A673 (cell line): ENCODE data around the gene GOLGA8B. TPM values are rescaled to one million over a fixed set of nuclear protein-coding genes. Genes with fewer than 3 reads are reported as not detected.

ENCODE experiments used
- BruUV-seq: library from RNA; stranded (reverse); fragments of 400-500 nt; replicated peaks from 2 replicates; lab custom pipeline; 2021; lab: Mats Ljungman, UMichigan
- CTCF ChIA-PET: fragments of 300-600 bp; sonication (Branson Sonifier 250); formaldehyde crosslinking; loops from one replicate; lab custom pipeline; 2022; ENCODE audit warnings: antibody characterized with exemption; lab: Charles Lee
- POLR2A ChIA-PET: fragments of 300-600 bp; sonication (Branson Sonifier 250); formaldehyde crosslinking; loops from one replicate; lab custom pipeline; 2022; ENCODE audit warnings: antibody characterized with exemption; ENCODE audit not compliant: low non-redundant PET; lab: Charles Lee
- DNase-seq: peaks from one replicate; pipeline ENCODE4 v3.0.0-alpha.2; 2015; ENCODE audit warnings: low spot score
- H3K27ac ChIP-seq: fragments of 200-600 bp; sonication (generic); 2 replicates; pipeline ENCODE4 v1.5.1; 2016; ENCODE audit warnings: mixed run types, low read depth, mild to moderate bottlenecking, mixed read lengths, antibody characterized with exemption, low read length; ENCODE audit not compliant: poor library complexity, severe bottlenecking
- H3K27me3 ChIP-seq: fragments of 200-600 bp; sonication (generic); replicated peaks from 2 replicates; pipeline ENCODE4 v1.6.1; 2017; ENCODE audit warnings: mixed run types, low read depth, mild to moderate bottlenecking, mixed read lengths, antibody characterized with exemption, low read length; ENCODE audit not compliant: insufficient read depth, poor library complexity
- H3K36me3 ChIP-seq: fragments of 200-600 bp; sonication (generic); 2 replicates; pipeline ENCODE4 v1.6.1; 2016; ENCODE audit warnings: mixed run types, mild to moderate bottlenecking, mixed read lengths, antibody characterized with exemption, low read length; ENCODE audit not compliant: insufficient read depth, poor library complexity, severe bottlenecking
- H3K4me1 ChIP-seq: fragments of 200-600 bp; sonication (generic); 2 replicates; pipeline ENCODE4 v1.6.1; 2017; ENCODE audit warnings: mixed run types, mild to moderate bottlenecking, mixed read lengths, antibody characterized with exemption, low read length; ENCODE audit not compliant: insufficient read depth, poor library complexity, severe bottlenecking
- H3K4me3 ChIP-seq: fragments of 200-600 bp; sonication (generic); 2 replicates; pipeline ENCODE4 v1.5.1; 2016; ENCODE audit warnings: low read depth, mixed run types, mild to moderate bottlenecking, mixed read lengths, low read length; ENCODE audit not compliant: poor library complexity, severe bottlenecking
- H3K9me3 ChIP-seq: fragments of 200-600 bp; sonication (generic); 2 replicates; pipeline ENCODE4 v1.6.1; 2016; ENCODE audit warnings: mixed run types, low read depth, mild to moderate bottlenecking, mixed read lengths, antibody characterized with exemption, low read length; ENCODE audit not compliant: poor library complexity, severe bottlenecking
- EZH2 ChIP-seq: fragments of 200-600 bp; sonication (generic); IDR thresholded peaks from 2 replicates; pipeline ENCODE4 v1.6.1; 2017; ENCODE audit warnings: borderline replicate concordance, low read depth, mild to moderate bottlenecking, mixed read lengths, antibody characterized with exemption, low read length; ENCODE audit not compliant: poor library complexity, severe bottlenecking
- intact Hi-C: fragments of 100-400 bp; cut with micrococcal nuclease; formaldehyde crosslinking; loops from one replicate; pipeline ENCODE4 v1.10.0; 2022; ENCODE audit not compliant: unreplicated experiment
- total RNA-seq: library from RNA; stranded (reverse); gene quantifications from 2 replicates; pipeline ENCODE4 v1.2.3, GENCODE V29; 2021
- TF ChIP-seq, protein P1 (sequence below): fragments of 300-800, 200-600 bp; sonication (generic); conservative IDR thresholded peaks from 2 replicates; pipeline ENCODE4 v1.5.1; 2017; ENCODE audit warnings: low read depth, mild to moderate bottlenecking, antibody characterized with exemption, low read length, moderate library complexity, mixed read lengths

The GOLGA8B gene
- total RNA-seq, 1 experiment from 2014 or later = 36.0 TPM

DNA sequence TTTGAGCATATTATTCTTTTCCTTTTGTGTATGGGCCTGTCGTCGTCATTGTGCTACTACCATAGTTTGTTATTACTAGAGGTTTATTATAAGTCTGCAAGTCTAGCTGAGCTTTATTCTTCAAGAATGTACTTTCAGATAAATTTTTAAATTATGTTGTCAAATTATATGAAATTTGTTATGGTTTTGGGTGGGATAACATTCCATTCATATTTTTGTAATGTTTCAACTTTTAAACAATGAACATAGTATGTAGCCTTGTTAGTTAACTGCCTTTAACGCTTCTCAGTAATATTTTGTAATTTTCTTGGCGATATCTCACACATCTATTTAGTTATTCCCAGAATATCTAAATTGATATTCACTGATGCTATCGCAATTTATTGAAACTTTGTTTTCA, 41.6 kb upstream of the GOLGA8B start:
- H3K27ac ChIP-seq = no peak overlapping the region
- H3K9me3 ChIP-seq = no peaks in the 10 kb centered on the region
- no peaks in the 10 kb centered on the region for H3K36me3 ChIP-seq
- H3K27me3 ChIP-seq = no peaks in the 10 kb centered on the region
- BruUV-seq = no TSS peak
- ChIA-PET POLR2A (no interaction called here), CTCF (no interaction called here)
- no peak overlapping the region for H3K4me3 ChIP-seq
- no peak for DNase-seq
- intact Hi-C loops = no loop called here
- TF ChIP-seq EZH2 = no peak
- TF ChIP-seq, protein P1, sequence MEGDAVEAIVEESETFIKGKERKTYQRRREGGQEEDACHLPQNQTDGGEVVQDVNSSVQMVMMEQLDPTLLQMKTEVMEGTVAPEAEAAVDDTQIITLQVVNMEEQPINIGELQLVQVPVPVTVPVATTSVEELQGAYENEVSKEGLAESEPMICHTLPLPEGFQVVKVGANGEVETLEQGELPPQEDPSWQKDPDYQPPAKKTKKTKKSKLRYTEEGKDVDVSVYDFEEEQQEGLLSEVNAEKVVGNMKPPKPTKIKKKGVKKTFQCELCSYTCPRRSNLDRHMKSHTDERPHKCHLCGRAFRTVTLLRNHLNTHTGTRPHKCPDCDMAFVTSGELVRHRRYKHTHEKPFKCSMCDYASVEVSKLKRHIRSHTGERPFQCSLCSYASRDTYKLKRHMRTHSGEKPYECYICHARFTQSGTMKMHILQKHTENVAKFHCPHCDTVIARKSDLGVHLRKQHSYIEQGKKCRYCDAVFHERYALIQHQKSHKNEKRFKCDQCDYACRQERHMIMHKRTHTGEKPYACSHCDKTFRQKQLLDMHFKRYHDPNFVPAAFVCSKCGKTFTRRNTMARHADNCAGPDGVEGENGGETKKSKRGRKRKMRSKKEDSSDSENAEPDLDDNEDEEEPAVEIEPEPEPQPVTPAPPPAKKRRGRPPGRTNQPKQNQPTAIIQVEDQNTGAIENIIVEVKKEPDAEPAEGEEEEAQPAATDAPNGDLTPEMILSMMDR = no peak
- H3K4me1 ChIP-seq = peaks cover 17% of the 10 kb centered on the region

DNA sequence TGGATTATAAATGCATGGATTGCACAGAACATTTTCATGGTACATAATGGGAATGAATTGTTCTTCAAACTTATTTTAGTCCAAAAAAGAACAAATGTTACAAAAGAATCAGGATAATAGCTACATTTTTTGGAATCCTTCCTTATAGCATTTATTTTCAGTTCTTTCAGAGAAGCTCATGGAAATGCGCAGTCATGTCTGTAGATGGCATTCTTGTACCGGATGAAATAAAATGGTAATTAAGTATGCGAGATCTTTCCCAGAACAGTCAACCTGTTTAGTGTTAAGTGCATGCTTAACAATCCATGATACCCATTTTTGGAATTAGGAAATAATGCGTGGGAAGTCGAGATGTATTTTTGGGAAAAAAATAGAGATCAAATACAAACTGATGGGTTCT, 38.2 kb upstream of the GOLGA8B start:
- H3K9me3 ChIP-seq = no peaks in the 10 kb centered on the region
- DNase-seq = peak; percentile 66
- H3K4me3 ChIP-seq = no peak overlapping the region
- POLR2A ChIA-PET = interaction anchor here (0.7 kb wide), 1 partner anchor 12 kb away, joined by 3 read pairs; no protein-coding TSS in a partner anchor
- no peak overlapping the region for H3K27ac ChIP-seq
- CTCF ChIA-PET = interaction anchor here (1.0 to 2.2 kb wide), 4 partner anchors 87 to 348 kb away, joined by 3 to 10 read pairs (median 5); partner anchors contain the start of gene AQR
- H3K4me1 ChIP-seq = peaks cover 20% of the 10 kb centered on the region
- intact Hi-C loops = loop anchor here (1.0 kb wide), 1 partner anchor 299 kb away; no protein-coding TSS in a partner anchor
- TF ChIP-seq, protein P1 = peak; percentile 73
- no peak for TF ChIP-seq EZH2
- no TSS peak for BruUV-seq
- no peaks in the 10 kb centered on the region for H3K27me3 ChIP-seq
- no peaks in the 10 kb centered on the region for H3K36me3 ChIP-seq

DNA sequence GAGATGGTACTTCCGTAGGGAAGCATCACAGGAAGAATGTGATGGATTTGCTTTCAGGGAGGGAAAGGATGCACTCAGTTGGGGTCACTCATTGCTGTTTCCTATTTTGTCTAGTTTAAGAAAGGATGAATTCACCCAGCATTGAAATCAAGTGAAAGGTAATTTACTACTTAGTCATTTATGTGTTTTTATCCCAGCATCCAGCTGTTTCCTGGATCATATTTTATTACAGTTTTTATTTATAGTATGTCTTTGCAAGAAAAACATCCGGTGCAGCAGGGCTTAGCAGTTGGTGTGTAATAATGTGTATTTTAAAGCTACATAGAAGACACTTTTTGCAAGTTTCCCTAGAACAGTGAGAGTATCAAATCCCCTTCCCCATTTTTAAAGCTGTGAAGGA, 37.4 kb upstream of the GOLGA8B start:
- TF ChIP-seq, protein P1 = no peak
- TF ChIP-seq EZH2 = no peak
- CTCF ChIA-PET = interaction anchor here (1.2 to 2.2 kb wide), 3 partner anchors 87 to 349 kb away, joined by 3 to 10 read pairs (median 5); partner anchors contain the start of gene AQR
- peaks cover 20% of the 10 kb centered on the region for H3K4me1 ChIP-seq
- no TSS peak for BruUV-seq
- H3K36me3 ChIP-seq = no peaks in the 10 kb centered on the region
- peak; percentile 67 for DNase-seq
- POLR2A ChIA-PET = no interaction called here
- intact Hi-C loops = loop anchor here (1.0 kb wide), 1 partner anchor 299 kb away; no protein-coding TSS in a partner anchor
- H3K9me3 ChIP-seq = no peaks in the 10 kb centered on the region
- no peak overlapping the region for H3K27ac ChIP-seq
- H3K27me3 ChIP-seq = no peaks in the 10 kb centered on the region
- no peak overlapping the region for H3K4me3 ChIP-seq
